Upper lobe of left lung (tissue), 6 donors: ENCODE results near the gene CD6. TPM values are rescaled to one million over a fixed set of nuclear protein-coding genes. Genes with fewer than 3 reads are reported as not detected.

Experiments
- ATAC-seq, 2 donors: fragments of 200-7000 bp; cut with Tn5 transposase; one replicate each; pipeline ENCODE4 v1.9.1; 2022; ENCODE audit warnings: mild to moderate bottlenecking in 2 of 2, moderate library complexity in 2 of 2; ENCODE audit not compliant: low FRiP score in 2 of 2
- DNase-seq, 2 donors: peaks; one replicate each; pipeline ENCODE4 v3.0.0-alpha.2; 2019 to 2020
- H3K27ac ChIP-seq, 4 donors: fragments of 200-600 bp; sonication (generic); one replicate each; pipeline ENCODE4 v1.5.1; 2016 to 2019
- H3K27me3 ChIP-seq, 4 donors: fragments of 200-600 bp; sonication (generic); one replicate each; pipeline ENCODE4 v1.5.1; 2017 to 2019
- H3K36me3 ChIP-seq, 4 donors: fragments of 200-600 bp; sonication (generic); one replicate each; pipeline ENCODE4 v1.5.1; 2016 to 2019
- H3K4me1 ChIP-seq, 4 donors: fragments of 200-600 bp; sonication (generic); one replicate each; pipeline ENCODE4 v1.5.1; 2018 to 2019
- H3K4me3 ChIP-seq, 4 donors: fragments of 200-600 bp; sonication (generic); one replicate each; pipeline ENCODE4 v1.5.1; 2017 to 2019; ENCODE audit warnings: mild to moderate bottlenecking in 2 of 4, moderate library complexity in 1 of 4
- H3K9me3 ChIP-seq, 4 donors: fragments of 200-600 bp; sonication (generic); one replicate each; pipeline ENCODE4 v1.5.1; 2018 to 2019
- CTCF ChIP-seq, 6 experiments: fragments of 450-650 bp in 4 of 6; fragments of 200-600 bp in 2 of 6; sonication (generic) in 2 of 6; IDR thresholded peaks; one replicate each; pipeline ENCODE4 v1.5.1; 2016 to 2019; ENCODE audit warnings: antibody characterized with exemption in 6 of 6
- EP300 ChIP-seq, 4 donors: sonication (generic); formaldehyde crosslinking; IDR thresholded peaks; one replicate each; pipeline ENCODE4 v1.5.1; 2017; ENCODE audit warnings: antibody characterized with exemption in 4 of 4, control low read depth in 2 of 4
- POLR2A ChIP-seq, 4 donors: fragments of 450-650 bp; IDR thresholded peaks; one replicate each; pipeline ENCODE4 v1.5.1; 2016 to 2017; ENCODE audit warnings: antibody characterized with exemption in 4 of 4, mild to moderate bottlenecking in 2 of 4
- POLR2AphosphoS5 ChIP-seq, 2 donors: sonication (generic); formaldehyde crosslinking; IDR thresholded peaks; one replicate each; pipeline ENCODE4 v1.5.1; 2017; ENCODE audit warnings: antibody characterized with exemption in 2 of 2
- WGBS, 2 donors: methylation state at CpG; one replicate each; pipeline ENCODE4 v1.1.5; 2017 to 2018; 5-methylcytosine and 5-hydroxymethylcytosine counted together
- total RNA-seq, 6 donors: library from RNA; depleted of rRNA in 4 of 6; stranded (reverse); fragments of >200 nt in 4 of 6; gene quantifications; one replicate each; pipeline versions ENCODE4 v1.1.0 to v1.2.1, GENCODE V29; 2016 to 2021
- donor health status: DM: no; HTN: no; CAD: no; lungs with moderate emphysema.
- donor health status: DM: no; HTN: yes; CAD: no; lungs with severe emphysema.

The CD6 gene
- total RNA-seq, 6 donors from 2014 or later = 3.8 to 27.2 (median 5.3) TPM

DNA sequence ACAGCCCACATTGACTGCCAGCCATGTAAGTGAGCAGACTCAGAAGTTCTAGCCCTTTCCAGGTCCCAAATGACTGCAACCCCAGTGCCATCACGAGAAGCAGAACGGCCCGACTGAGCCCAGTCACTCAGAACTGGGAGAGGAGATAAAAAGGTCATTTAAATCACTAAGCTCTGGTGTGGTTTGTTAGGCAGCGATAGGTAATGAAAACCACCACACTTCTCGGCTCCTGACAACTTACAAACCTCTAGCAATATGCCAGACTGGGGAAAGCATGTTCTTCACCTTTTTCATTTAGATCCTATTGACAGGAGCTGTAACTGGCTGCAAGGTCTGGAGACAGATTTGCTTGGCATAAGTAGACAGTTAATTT is 26.2 kb upstream of the CD6 start:
- ATAC-seq (no peak), DNase-seq (no peak)
- peaks cover 12 to 42% (median 30%) of the 10 kb centered on the region in 4 donors for H3K4me1 ChIP-seq
- TF ChIP-seq EP300 (IDR thresholded peaks at IDR 0.05) = no peak
- no peak for TF ChIP-seq POLR2A (IDR thresholded peaks at IDR 0.05)
- TF ChIP-seq POLR2AphosphoS5 (IDR thresholded peaks at IDR 0.05) = no peak
- TF ChIP-seq CTCF (IDR thresholded peaks at IDR 0.05) = no peak
- no peak overlapping the region for H3K27ac ChIP-seq
- H3K4me3 ChIP-seq = no peak overlapping the region
- H3K27me3 ChIP-seq = no peaks in the 10 kb centered on the region
- peaks cover 5 to 51% (median 26%) of the 10 kb centered on the region in 4 donors for H3K36me3 ChIP-seq
- 86 to 97% methylated on average over 5 of the region's 5 CpGs for WGBS, 2 donors
- no peaks in the 10 kb centered on the region for H3K9me3 ChIP-seq

DNA sequence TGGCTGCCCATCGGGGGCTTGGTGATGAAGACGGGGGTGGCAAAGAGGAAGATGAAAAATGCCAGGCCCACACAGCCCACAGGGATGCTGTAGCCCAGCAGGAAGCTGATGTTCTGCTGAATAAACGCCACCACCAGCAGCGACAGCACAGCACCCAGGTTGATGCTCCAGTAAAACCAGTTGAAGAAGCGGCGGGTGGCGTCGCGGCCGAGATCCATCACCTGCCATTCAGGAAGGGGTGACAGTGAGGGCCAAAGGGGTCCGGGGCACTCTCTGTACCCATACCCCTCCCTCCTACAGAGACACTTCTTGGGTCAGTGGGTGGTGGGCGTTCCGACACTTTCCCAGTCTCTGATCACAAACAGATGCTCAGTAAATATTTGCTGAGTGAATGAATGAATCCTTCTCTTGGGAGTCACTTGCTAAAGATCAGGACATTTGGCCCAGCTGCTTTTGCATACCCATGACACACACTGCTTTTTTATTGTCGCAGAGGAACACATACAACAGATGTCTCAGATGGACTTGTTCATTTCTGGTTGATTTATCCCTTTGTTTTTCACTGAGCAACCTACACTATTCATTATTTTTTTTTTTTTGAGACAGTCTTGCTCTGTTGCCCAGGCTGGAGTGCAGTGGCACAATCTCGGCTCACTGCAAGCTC is 24.7 kb upstream of the CD6 start:
- no peak overlapping the region for H3K27ac ChIP-seq
- ATAC-seq (no peak), DNase-seq (peak in 1 of 2 donors; percentile 75)
- H3K4me1 ChIP-seq = peaks cover 22 to 51% (median 40%) of the 10 kb centered on the region in 4 donors
- H3K4me3 ChIP-seq = no peak overlapping the region
- H3K36me3 ChIP-seq = peaks cover 4 to 38% (median 14%) of the 10 kb centered on the region in 4 donors
- WGBS, 2 donors = 84 to 85% methylated on average over 15 of the region's 15 CpGs
- no peak for TF ChIP-seq POLR2A (IDR thresholded peaks at IDR 0.05)
- TF ChIP-seq POLR2AphosphoS5 (IDR thresholded peaks at IDR 0.05) = no peak
- TF ChIP-seq EP300 (IDR thresholded peaks at IDR 0.05) = no peak
- TF ChIP-seq CTCF (IDR thresholded peaks at IDR 0.05) = no peak
- no peaks in the 10 kb centered on the region for H3K9me3 ChIP-seq
- H3K27me3 ChIP-seq = no peaks in the 10 kb centered on the region

- 50 to 63% methylated on average over 2 of the region's 2 CpGs for WGBS, 2 donors
- H3K27ac ChIP-seq = no peak overlapping the region
- ATAC-seq (no peak), DNase-seq (no peak)
- peaks cover 0 to 28% (median 8%) of the 10 kb centered on the region in 4 donors for H3K36me3 ChIP-seq
- H3K27me3 ChIP-seq = no peaks in the 10 kb centered on the region
- TF ChIP-seq EP300 (IDR thresholded peaks at IDR 0.05) (no peak), POLR2A (IDR thresholded peaks at IDR 0.05) (no peak), CTCF (IDR thresholded peaks at IDR 0.05) (no peak), POLR2AphosphoS5 (IDR thresholded peaks at IDR 0.05) (no peak)
- H3K4me1 ChIP-seq = peaks cover 22 to 50% (median 37%) of the 10 kb centered on the region in 4 donors
- H3K4me3 ChIP-seq = no peak overlapping the region
- H3K9me3 ChIP-seq = no peaks in the 10 kb centered on the region
These were observed 23.8 kb upstream of the CD6 start for GRCh38 chr11:60947700-60948099.

- WGBS, 2 donors = 58 to 66% methylated on average over 4 to 5 of the region's 5 CpGs
- ATAC-seq (no peak), DNase-seq (no peak)
- H3K4me1 ChIP-seq = peaks cover 22 to 48% (median 34%) of the 10 kb centered on the region in 4 donors
- TF ChIP-seq EP300 (IDR thresholded peaks at IDR 0.05) = no peak
- peaks cover 0 to 22% (median 7%) of the 10 kb centered on the region in 4 donors for H3K36me3 ChIP-seq
- no peaks in the 10 kb centered on the region for H3K27me3 ChIP-seq
- no peaks in the 10 kb centered on the region for H3K9me3 ChIP-seq
- no peak overlapping the region for H3K27ac ChIP-seq
- H3K4me3 ChIP-seq = no peak overlapping the region
These were observed 23.2 kb upstream of the CD6 start for GRCh38 chr11:60948250-60948649.

DNA sequence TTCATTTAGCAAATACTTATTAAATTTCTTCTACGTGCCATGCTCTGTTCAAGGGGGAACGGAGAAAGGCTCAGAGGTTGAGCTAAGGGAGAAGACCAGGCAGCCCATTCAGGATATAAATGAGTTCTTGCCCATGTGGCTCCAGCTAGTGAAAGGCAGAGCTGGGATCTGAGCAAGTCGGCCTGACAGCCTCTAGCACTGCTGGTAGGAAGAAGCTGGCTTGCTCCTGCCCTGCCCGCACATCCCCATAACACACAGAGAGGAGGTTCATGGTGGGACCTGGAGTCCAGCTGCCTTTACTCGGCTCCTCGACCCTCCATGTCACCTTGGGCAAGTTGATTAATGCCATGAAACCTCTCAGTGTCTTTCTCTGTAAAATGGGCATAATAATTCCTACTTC is 21.5 kb upstream of the CD6 start:
- peaks cover 0 to 15% (median 4%) of the 10 kb centered on the region in 4 donors for H3K36me3 ChIP-seq
- no peaks in the 10 kb centered on the region for H3K27me3 ChIP-seq
- ATAC-seq (no peak), DNase-seq (no peak)
- H3K27ac ChIP-seq = peak overlapping the region in 3 of 4 donors; percentile 46 to 99 (median 93)
- WGBS, 2 donors = 60 to 65% methylated on average over 6 of the region's 6 CpGs
- no peak for TF ChIP-seq POLR2AphosphoS5 (IDR thresholded peaks at IDR 0.05)
- TF ChIP-seq CTCF (IDR thresholded peaks at IDR 0.05) = no peak
- no peak for TF ChIP-seq EP300 (IDR thresholded peaks at IDR 0.05)
- TF ChIP-seq POLR2A (IDR thresholded peaks at IDR 0.05) = no peak
- H3K9me3 ChIP-seq = no peaks in the 10 kb centered on the region
- peak overlapping the region; percentile 54 to 74 (median 64) for H3K4me3 ChIP-seq
- H3K4me1 ChIP-seq = peaks cover 22 to 44% (median 32%) of the 10 kb centered on the region in 4 donors
